ENCODE measurements around the gene ANO10. TPM values are rescaled to one million over a fixed set of nuclear protein-coding genes. Genes with fewer than 3 reads are reported as not detected.

Gene ANO10
- polyA plus RNA-seq, 1 donor from 2014 or later, result 11.1 TPM

GRCh38 chr3:43348350-43348749 lies 273.5 kb downstream of the ANO10 start:
- Histone ChIP-seq H3K9ac (ENCODE audit: low read length) (no peak overlapping the region), H3F3A (ENCODE audit: insufficient read depth, low read length, poor library complexity, severe bottlenecking) (no peaks in the 10 kb centered on the region), H3K9me3 (ENCODE audit: low read length) (no peaks in the 10 kb centered on the region), H3K27ac (ENCODE audit: low read length) (no peak overlapping the region), H3K27me3 (ENCODE audit: insufficient read depth, low read depth, low read length) (no peaks in the 10 kb centered on the region), H3K9me2 (ENCODE audit: insufficient read depth, low read length) (no peaks in the 10 kb centered on the region), H4K20me1 (ENCODE audit: insufficient read depth) (no peaks in the 10 kb centered on the region), H3K4me3 (ENCODE audit: low read length) (no peak overlapping the region), H3K36me3 (ENCODE audit: insufficient read depth, low read length) (peaks cover 20% of the 10 kb centered on the region), H3K79me2 (replicated peaks; ENCODE audit: insufficient read depth, low read length) (no peaks in the 10 kb centered on the region), H3K4me2 (ENCODE audit: low read length) (no peak overlapping the region), H2AFZ (ENCODE audit: low read depth, low read length) (no peak overlapping the region)
- TF ChIP-seq MXI1 (conservative IDR thresholded peaks at IDR 0.05; ENCODE audit: poor library complexity, severe bottlenecking) (no peak), SMC3 (conservative IDR thresholded peaks at IDR 0.05; ENCODE audit: poor library complexity) (no peak), TAF1 (IDR thresholded peaks at IDR 0.05; ENCODE audit: low read depth) (no peak), EP300 (conservative IDR thresholded peaks at IDR 0.05; ENCODE audit: poor library complexity, severe bottlenecking) (no peak)
- TF ChIP-seq, protein P1, sequence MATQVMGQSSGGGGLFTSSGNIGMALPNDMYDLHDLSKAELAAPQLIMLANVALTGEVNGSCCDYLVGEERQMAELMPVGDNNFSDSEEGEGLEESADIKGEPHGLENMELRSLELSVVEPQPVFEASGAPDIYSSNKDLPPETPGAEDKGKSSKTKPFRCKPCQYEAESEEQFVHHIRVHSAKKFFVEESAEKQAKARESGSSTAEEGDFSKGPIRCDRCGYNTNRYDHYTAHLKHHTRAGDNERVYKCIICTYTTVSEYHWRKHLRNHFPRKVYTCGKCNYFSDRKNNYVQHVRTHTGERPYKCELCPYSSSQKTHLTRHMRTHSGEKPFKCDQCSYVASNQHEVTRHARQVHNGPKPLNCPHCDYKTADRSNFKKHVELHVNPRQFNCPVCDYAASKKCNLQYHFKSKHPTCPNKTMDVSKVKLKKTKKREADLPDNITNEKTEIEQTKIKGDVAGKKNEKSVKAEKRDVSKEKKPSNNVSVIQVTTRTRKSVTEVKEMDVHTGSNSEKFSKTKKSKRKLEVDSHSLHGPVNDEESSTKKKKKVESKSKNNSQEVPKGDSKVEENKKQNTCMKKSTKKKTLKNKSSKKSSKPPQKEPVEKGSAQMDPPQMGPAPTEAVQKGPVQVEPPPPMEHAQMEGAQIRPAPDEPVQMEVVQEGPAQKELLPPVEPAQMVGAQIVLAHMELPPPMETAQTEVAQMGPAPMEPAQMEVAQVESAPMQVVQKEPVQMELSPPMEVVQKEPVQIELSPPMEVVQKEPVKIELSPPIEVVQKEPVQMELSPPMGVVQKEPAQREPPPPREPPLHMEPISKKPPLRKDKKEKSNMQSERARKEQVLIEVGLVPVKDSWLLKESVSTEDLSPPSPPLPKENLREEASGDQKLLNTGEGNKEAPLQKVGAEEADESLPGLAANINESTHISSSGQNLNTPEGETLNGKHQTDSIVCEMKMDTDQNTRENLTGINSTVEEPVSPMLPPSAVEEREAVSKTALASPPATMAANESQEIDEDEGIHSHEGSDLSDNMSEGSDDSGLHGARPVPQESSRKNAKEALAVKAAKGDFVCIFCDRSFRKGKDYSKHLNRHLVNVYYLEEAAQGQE (IDR thresholded peaks at IDR 0.05; ENCODE audit: borderline replicate concordance), result no peak

GRCh38 chr3:43347774-43348173 lies 274.0 kb downstream of the ANO10 start:
- no peaks in the 10 kb centered on the region for H3F3A ChIP-seq (ENCODE audit: insufficient read depth, low read length, poor library complexity, severe bottlenecking)
- TF ChIP-seq TAF1 (IDR thresholded peaks at IDR 0.05; ENCODE audit: low read depth) (no peak), EZH2 (IDR thresholded peaks at IDR 0.05; ENCODE audit: borderline replicate concordance, insufficient read depth, low read length, poor library complexity, severe bottlenecking) (no peak), RAD21 (conservative IDR thresholded peaks at IDR 0.05) (no peak), MXI1 (conservative IDR thresholded peaks at IDR 0.05; ENCODE audit: poor library complexity, severe bottlenecking) (no peak), POLR2AphosphoS5 (IDR thresholded peaks at IDR 0.05) (no peak), EP300 (conservative IDR thresholded peaks at IDR 0.05; ENCODE audit: poor library complexity, severe bottlenecking) (no peak), SMC3 (conservative IDR thresholded peaks at IDR 0.05; ENCODE audit: poor library complexity) (no peak)
- TF ChIP-seq, protein P1 (IDR thresholded peaks at IDR 0.05; ENCODE audit: borderline replicate concordance), result no peak
- TF ChIP-seq, protein P2, sequence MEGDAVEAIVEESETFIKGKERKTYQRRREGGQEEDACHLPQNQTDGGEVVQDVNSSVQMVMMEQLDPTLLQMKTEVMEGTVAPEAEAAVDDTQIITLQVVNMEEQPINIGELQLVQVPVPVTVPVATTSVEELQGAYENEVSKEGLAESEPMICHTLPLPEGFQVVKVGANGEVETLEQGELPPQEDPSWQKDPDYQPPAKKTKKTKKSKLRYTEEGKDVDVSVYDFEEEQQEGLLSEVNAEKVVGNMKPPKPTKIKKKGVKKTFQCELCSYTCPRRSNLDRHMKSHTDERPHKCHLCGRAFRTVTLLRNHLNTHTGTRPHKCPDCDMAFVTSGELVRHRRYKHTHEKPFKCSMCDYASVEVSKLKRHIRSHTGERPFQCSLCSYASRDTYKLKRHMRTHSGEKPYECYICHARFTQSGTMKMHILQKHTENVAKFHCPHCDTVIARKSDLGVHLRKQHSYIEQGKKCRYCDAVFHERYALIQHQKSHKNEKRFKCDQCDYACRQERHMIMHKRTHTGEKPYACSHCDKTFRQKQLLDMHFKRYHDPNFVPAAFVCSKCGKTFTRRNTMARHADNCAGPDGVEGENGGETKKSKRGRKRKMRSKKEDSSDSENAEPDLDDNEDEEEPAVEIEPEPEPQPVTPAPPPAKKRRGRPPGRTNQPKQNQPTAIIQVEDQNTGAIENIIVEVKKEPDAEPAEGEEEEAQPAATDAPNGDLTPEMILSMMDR (IDR thresholded peaks at IDR 0.05; ENCODE audit: poor library complexity, severe bottlenecking), result no peak
- no peaks in the 10 kb centered on the region for H3K79me2 ChIP-seq (replicated peaks; ENCODE audit: insufficient read depth, low read length)
- no peak overlapping the region for H3K27ac ChIP-seq (ENCODE audit: low read length)
- H3K4me3 ChIP-seq (ENCODE audit: low read length), result no peak overlapping the region
- no peaks in the 10 kb centered on the region for H4K20me1 ChIP-seq (ENCODE audit: insufficient read depth)
- H3K36me3 ChIP-seq (ENCODE audit: insufficient read depth, low read length), result peaks cover 20% of the 10 kb centered on the region
- H2AFZ ChIP-seq (ENCODE audit: low read depth, low read length), result no peak overlapping the region
- H3K27me3 ChIP-seq (ENCODE audit: insufficient read depth, low read depth, low read length), result no peaks in the 10 kb centered on the region
- no peaks in the 10 kb centered on the region for H3K9me3 ChIP-seq (ENCODE audit: low read length)
- no peaks in the 10 kb centered on the region for H3K9me2 ChIP-seq (ENCODE audit: insufficient read depth, low read length)
- no peak overlapping the region for H3K4me2 ChIP-seq (ENCODE audit: low read length)
- no peak overlapping the region for H3K9ac ChIP-seq (ENCODE audit: low read length)

All from neural cell (in vitro differentiated cells).